H9 (cell line): ENCODE measurements around the gene SORBS1. TPM values are rescaled to one million over a fixed set of nuclear protein-coding genes. Genes with fewer than 3 reads are reported as not detected.

Experiments
- DNase-seq: peaks from one replicate; pipeline ENCODE4 v3.0.0-alpha.2; 2017
- H2AFZ ChIP-seq: one replicate; pipeline ENCODE4 v1.6.1; 2013; ENCODE audit warnings: mild to moderate bottlenecking, low read length, control low read depth, moderate library complexity
- H2AK5ac ChIP-seq: 2 replicates; pipeline ENCODE4 v1.6.1; 2013; ENCODE audit warnings: low read length, control low read depth, mixed read lengths; ENCODE audit not compliant: insufficient read length
- H2BK120ac ChIP-seq: one replicate; pipeline ENCODE4 v1.6.1; 2013; ENCODE audit warnings: low read depth, mild to moderate bottlenecking, low read length, control low read depth, inconsistent platforms; ENCODE audit not compliant: poor library complexity, severe bottlenecking
- H2BK12ac ChIP-seq: 2 replicates; pipeline ENCODE4 v1.6.1; 2013; ENCODE audit warnings: low read length, control low read depth, mixed read lengths, low read depth; ENCODE audit not compliant: insufficient read length
- H2BK15ac ChIP-seq: 2 replicates; pipeline ENCODE4 v1.6.1; 2013; ENCODE audit warnings: low read depth, low read length, control low read depth
- H2BK20ac ChIP-seq: one replicate; pipeline ENCODE4 v1.6.1; 2013; ENCODE audit warnings: low read depth, mild to moderate bottlenecking, low read length, control low read depth, inconsistent platforms; ENCODE audit not compliant: poor library complexity, severe bottlenecking
- H2BK5ac ChIP-seq: 2 replicates; pipeline ENCODE4 v1.6.1; 2013; ENCODE audit warnings: low read length, control low read depth, mixed read lengths; ENCODE audit not compliant: insufficient read length
- H3K14ac ChIP-seq: 2 replicates; pipeline ENCODE4 v1.6.1; 2013; ENCODE audit warnings: low read length, control low read depth; ENCODE audit not compliant: insufficient read depth
- H3K18ac ChIP-seq: 2 replicates; pipeline ENCODE4 v1.6.1; 2013; ENCODE audit warnings: low read depth, mild to moderate bottlenecking, mixed read lengths, low read length, control low read depth; ENCODE audit not compliant: insufficient read length
- H3K23ac ChIP-seq: 2 replicates; pipeline ENCODE4 v1.6.1; 2013; ENCODE audit warnings: low read length, control low read depth, mixed read lengths, low read depth; ENCODE audit not compliant: insufficient read length
- H3K23me2 ChIP-seq: 2 replicates; pipeline ENCODE4 v1.6.1; 2013; ENCODE audit warnings: low read depth, mild to moderate bottlenecking, mixed read lengths, low read length, control low read depth; ENCODE audit not compliant: insufficient read length, poor library complexity, severe bottlenecking
- H3K27ac ChIP-seq: 2 replicates; pipeline ENCODE4 v1.5.1; 2013; ENCODE audit warnings: low read length, control low read depth, mixed read lengths, low read depth; ENCODE audit not compliant: insufficient read length
- H3K27me3 ChIP-seq: 2 replicates; pipeline ENCODE4 v1.6.1; 2013; ENCODE audit warnings: low read length, control low read depth, inconsistent platforms; ENCODE audit not compliant: insufficient read depth
- H3K4ac ChIP-seq: 2 replicates; pipeline ENCODE4 v1.6.1; 2013; ENCODE audit warnings: low read depth, mild to moderate bottlenecking, control low read depth, inconsistent platforms, low read length, moderate library complexity
- H3K4me1 ChIP-seq: 2 replicates; pipeline ENCODE4 v1.6.1; 2013; ENCODE audit warnings: low read length, control low read depth, inconsistent platforms; ENCODE audit not compliant: insufficient read depth
- H3K4me2 ChIP-seq: 2 replicates; pipeline ENCODE4 v1.6.1; 2013; ENCODE audit warnings: low read length, control low read depth, mixed read lengths; ENCODE audit not compliant: insufficient read length, insufficient read depth
- H3K56ac ChIP-seq: 2 replicates; pipeline ENCODE4 v1.6.1; 2013; ENCODE audit warnings: low read depth, mild to moderate bottlenecking, mixed read lengths, low read length, control low read depth; ENCODE audit not compliant: insufficient read length
- H3K79me1 ChIP-seq: 2 replicates; pipeline ENCODE4 v1.6.1; 2013; ENCODE audit warnings: low read depth, mild to moderate bottlenecking, moderate library complexity, low read length, control low read depth, inconsistent platforms; ENCODE audit not compliant: insufficient read depth, poor library complexity, severe bottlenecking
- H3K79me2 ChIP-seq: 2 replicates; pipeline ENCODE4 v1.6.1; 2013; ENCODE audit warnings: low read length, control low read depth, inconsistent platforms; ENCODE audit not compliant: insufficient read depth
- H3K9ac ChIP-seq: 2 replicates; pipeline ENCODE4 v1.6.1; 2013; ENCODE audit warnings: low read length, control low read depth, mixed read lengths; ENCODE audit not compliant: insufficient read length; ENCODE audit errors: extremely low read depth
- H3K9me3 ChIP-seq: one replicate; pipeline ENCODE4 v1.6.1; 2013; ENCODE audit warnings: low read depth, low read length, inconsistent platforms; ENCODE audit not compliant: control insufficient read depth
- H3T11ph ChIP-seq: one replicate; pipeline ENCODE4 v1.6.1; 2013; ENCODE audit warnings: mild to moderate bottlenecking, low read length, control low read depth, inconsistent platforms
- H4K20me1 ChIP-seq: one replicate; pipeline ENCODE4 v1.6.1; 2013; ENCODE audit not compliant: control insufficient read depth, insufficient read length, insufficient read depth
- H4K5ac ChIP-seq: 2 replicates; pipeline ENCODE4 v1.6.1; 2013; ENCODE audit warnings: low read depth, mild to moderate bottlenecking, mixed read lengths, low read length, control low read depth; ENCODE audit not compliant: insufficient read length
- H4K8ac ChIP-seq: replicated peaks from 2 replicates; pipeline ENCODE4 v1.6.1; 2013; ENCODE audit warnings: low read length, control low read depth, mixed read lengths, low read depth; ENCODE audit not compliant: insufficient read length
- H4K91ac ChIP-seq: 2 replicates; pipeline ENCODE4 v1.6.1; 2013; ENCODE audit warnings: low read depth, mild to moderate bottlenecking, moderate library complexity, mixed read lengths, low read length, control low read depth; ENCODE audit not compliant: insufficient read length
- H3K27ac Mint-ChIP-seq, 3 experiments: 2 replicates in 2 of 3; 3 replicates in 1 of 3; pipeline ENCODE4 v1.8.0; 2020 to 2021; ENCODE audit warnings: mixed read lengths in 3 of 3, mild to moderate bottlenecking in 1 of 3, moderate library complexity in 1 of 3
- H3K27me3 Mint-ChIP-seq: 2 replicates; pipeline ENCODE4 v1.8.0; 2021; ENCODE audit warnings: low read depth, mild to moderate bottlenecking, moderate library complexity, mixed read lengths
- H3K36me3 Mint-ChIP-seq, 3 experiments: 2 replicates in 2 of 3; 3 replicates in 1 of 3; pipeline ENCODE4 v1.8.0; 2020 to 2021; ENCODE audit warnings: low read depth in 3 of 3, mixed read lengths in 3 of 3; ENCODE audit not compliant: insufficient read depth in 1 of 3
- H3K4me1 Mint-ChIP-seq, 2 experiments: 2 replicates each; pipeline ENCODE4 v1.8.0; 2020; ENCODE audit warnings: mixed read lengths in 2 of 2
- H3K4me3 Mint-ChIP-seq, 2 experiments: 2 replicates in 1 of 2; 3 replicates in 1 of 2; pipeline ENCODE4 v1.8.0; 2020 to 2021; ENCODE audit warnings: mild to moderate bottlenecking in 2 of 2, mixed read lengths in 2 of 2, moderate library complexity in 1 of 2
- H3K9me3 Mint-ChIP-seq, 2 experiments: 2 replicates in 1 of 2; 3 replicates in 1 of 2; pipeline ENCODE4 v1.8.0; 2020; ENCODE audit warnings: mild to moderate bottlenecking in 2 of 2, mixed read lengths in 2 of 2, moderate library complexity in 1 of 2
- CTCF ChIP-seq: fragments of 200-600 bp; sonication (generic); conservative IDR thresholded peaks from 3 replicates; pipeline ENCODE4 v1.8.0; 2021; ENCODE audit warnings: antibody characterized with exemption, mild to moderate bottlenecking
- WGBS: extraction: QIAGEN DNeasy Blood & Tissue Kit; methylation state at CpG from one replicate; pipeline ENCODE4 v1.1.7; 2013; ENCODE audit warnings: missing lambda C conversion rate, low lambda C conversion rate, mixed read lengths; ENCODE audit not compliant: insufficient read length; ENCODE audit errors: extremely low coverage; 5-methylcytosine and 5-hydroxymethylcytosine counted together
- total RNA-seq: library from RNA; stranded (reverse); gene quantifications from 2 replicates; pipeline ENCODE4 v1.2.1, GENCODE V29; 2021

Gene SORBS1
- total RNA-seq, 1 experiment from 2014 or later: 24.3 TPM

DNA sequence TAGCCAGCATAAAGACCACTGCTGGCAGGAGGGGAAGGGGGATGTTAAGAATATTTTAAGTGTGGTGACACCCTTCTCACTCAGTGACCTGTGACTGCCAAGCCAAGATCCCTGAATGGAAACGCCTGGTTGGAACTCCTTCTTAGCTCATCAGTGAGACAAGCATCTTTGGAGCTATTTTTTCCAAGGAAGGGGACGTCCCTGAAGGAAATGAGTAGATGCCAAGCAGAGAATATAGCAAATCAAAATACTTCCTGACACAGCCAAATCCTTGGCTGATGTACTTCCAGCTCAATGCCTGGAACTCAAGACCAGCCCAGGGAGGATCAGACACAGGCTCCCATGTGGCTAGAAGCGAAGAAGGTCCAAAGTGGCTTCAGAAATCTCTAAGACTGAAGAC, 82.2 kb downstream of the SORBS1 start:
- Histone ChIP-seq H2BK5ac (no peak overlapping the region), H2BK120ac (no peak overlapping the region), H3K27ac (no peak overlapping the region), H3K9ac (no peak overlapping the region), H3K18ac (no peak overlapping the region), H2BK15ac (0 out of 2 replicates have a peak overlapping the region, but pooled peaks have one; percentile 61), H4K91ac (no peak overlapping the region), H2AK5ac (no peak overlapping the region), H2BK20ac (no peak overlapping the region), H2BK12ac (no peak overlapping the region), H3K79me1 (no peaks in the 10 kb centered on the region), H2AFZ (no peak overlapping the region), H3T11ph (no peak overlapping the region), H4K8ac (no peak overlapping the region), H3K23ac (no peak overlapping the region), H4K5ac (no peak overlapping the region), H3K4ac (no peak overlapping the region), H4K20me1 (no peaks in the 10 kb centered on the region), H3K14ac (no peak overlapping the region), H3K9me3 (no peaks in the 10 kb centered on the region), H3K56ac (no peak overlapping the region), H3K23me2 (no peaks in the 10 kb centered on the region), H3K4me2 (no peak overlapping the region), H3K4me1 (peaks cover 21% of the 10 kb centered on the region; the same call in 1 of the 2 replicates), H3K27me3 (no peaks in the 10 kb centered on the region), H3K79me2 (peaks cover 2% of the 10 kb centered on the region; the same call in 1 of the 2 replicates)
- Mint-ChIP-seq H3K36me3 (peaks cover 0 to 5% (median 3%) of the 10 kb centered on the region in 3 experiments; a peak in 3 of 7 replicates), H3K4me3 (no peak overlapping the region), H3K9me3 (no peaks in the 10 kb centered on the region), H3K4me1 (peaks cover 60 to 73% of the 10 kb centered on the region in 2 experiments), H3K27me3 (no peaks in the 10 kb centered on the region), H3K27ac (no peak overlapping the region)
- TF ChIP-seq CTCF: no peak
- DNase-seq: no peak
- no CpG with 5 or more reads among the region's 3 CpGs for WGBS
